Hepatocyte (in vitro differentiated cells): ENCODE results near the gene FGF12.

Experiments
- EZH2 ChIP-seq: fragments of 200-600 bp; sonication (generic); IDR thresholded peaks from 2 replicates; pipeline ENCODE4 v1.6.1; 2016; ENCODE audit warnings: antibody characterized with exemption, mild to moderate bottlenecking, borderline replicate concordance
- TF ChIP-seq, protein P1 (sequence below): fragments of 200-600 bp; sonication (generic); IDR thresholded peaks from 2 replicates; pipeline ENCODE4 v1.5.1; 2016; ENCODE audit warnings: antibody characterized with exemption, mild to moderate bottlenecking; ENCODE audit not compliant: poor library complexity

- TF ChIP-seq, protein P1, sequence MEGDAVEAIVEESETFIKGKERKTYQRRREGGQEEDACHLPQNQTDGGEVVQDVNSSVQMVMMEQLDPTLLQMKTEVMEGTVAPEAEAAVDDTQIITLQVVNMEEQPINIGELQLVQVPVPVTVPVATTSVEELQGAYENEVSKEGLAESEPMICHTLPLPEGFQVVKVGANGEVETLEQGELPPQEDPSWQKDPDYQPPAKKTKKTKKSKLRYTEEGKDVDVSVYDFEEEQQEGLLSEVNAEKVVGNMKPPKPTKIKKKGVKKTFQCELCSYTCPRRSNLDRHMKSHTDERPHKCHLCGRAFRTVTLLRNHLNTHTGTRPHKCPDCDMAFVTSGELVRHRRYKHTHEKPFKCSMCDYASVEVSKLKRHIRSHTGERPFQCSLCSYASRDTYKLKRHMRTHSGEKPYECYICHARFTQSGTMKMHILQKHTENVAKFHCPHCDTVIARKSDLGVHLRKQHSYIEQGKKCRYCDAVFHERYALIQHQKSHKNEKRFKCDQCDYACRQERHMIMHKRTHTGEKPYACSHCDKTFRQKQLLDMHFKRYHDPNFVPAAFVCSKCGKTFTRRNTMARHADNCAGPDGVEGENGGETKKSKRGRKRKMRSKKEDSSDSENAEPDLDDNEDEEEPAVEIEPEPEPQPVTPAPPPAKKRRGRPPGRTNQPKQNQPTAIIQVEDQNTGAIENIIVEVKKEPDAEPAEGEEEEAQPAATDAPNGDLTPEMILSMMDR = no peak
- no peak for TF ChIP-seq EZH2
Observed at GRCh38 chr3:192121923-192122322, 605.4 kb downstream of the FGF12 start.
